Neural progenitor cell (in vitro differentiated cells): ENCODE measurements around the gene LMX1B.

Experiments used
- EZH2 ChIP-seq: fragments of 200-600 bp; sonication (generic); IDR thresholded peaks from 2 replicates; pipeline ENCODE4 v1.6.1; 2017; ENCODE audit warnings: antibody characterized with exemption, mild to moderate bottlenecking, moderate library complexity
- EZH2phosphoT487 ChIP-seq: fragments of 200-600 bp; sonication (generic); IDR thresholded peaks from 2 replicates; pipeline ENCODE4 v1.6.1; 2017; ENCODE audit warnings: antibody characterized with exemption
- TF ChIP-seq, protein P1 (sequence below): fragments of 200-600 bp; sonication (generic); IDR thresholded peaks from 2 replicates; pipeline ENCODE4 v1.5.1; 2017; ENCODE audit warnings: antibody characterized with exemption, mild to moderate bottlenecking

DNA sequence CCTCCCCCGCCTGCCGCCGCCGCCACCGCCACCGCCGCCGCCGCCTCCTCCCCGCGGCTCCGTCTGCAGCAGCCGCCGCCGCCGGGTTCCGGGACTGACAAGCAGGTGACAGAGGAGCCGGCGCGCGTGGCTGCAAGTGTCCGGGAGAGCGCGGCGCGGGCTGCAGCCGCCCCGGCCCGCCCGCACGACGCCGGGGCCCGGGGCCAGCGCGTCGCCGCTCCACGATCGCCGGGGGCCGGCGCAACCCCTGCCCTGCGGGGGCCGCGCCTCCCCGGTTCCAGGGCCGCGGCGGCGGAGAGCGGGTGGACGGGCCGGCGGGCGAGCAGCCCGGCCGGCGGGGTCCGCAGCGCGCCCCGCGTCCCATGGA is 343 bp downstream of the LMX1B start:
- TF ChIP-seq, protein P1, sequence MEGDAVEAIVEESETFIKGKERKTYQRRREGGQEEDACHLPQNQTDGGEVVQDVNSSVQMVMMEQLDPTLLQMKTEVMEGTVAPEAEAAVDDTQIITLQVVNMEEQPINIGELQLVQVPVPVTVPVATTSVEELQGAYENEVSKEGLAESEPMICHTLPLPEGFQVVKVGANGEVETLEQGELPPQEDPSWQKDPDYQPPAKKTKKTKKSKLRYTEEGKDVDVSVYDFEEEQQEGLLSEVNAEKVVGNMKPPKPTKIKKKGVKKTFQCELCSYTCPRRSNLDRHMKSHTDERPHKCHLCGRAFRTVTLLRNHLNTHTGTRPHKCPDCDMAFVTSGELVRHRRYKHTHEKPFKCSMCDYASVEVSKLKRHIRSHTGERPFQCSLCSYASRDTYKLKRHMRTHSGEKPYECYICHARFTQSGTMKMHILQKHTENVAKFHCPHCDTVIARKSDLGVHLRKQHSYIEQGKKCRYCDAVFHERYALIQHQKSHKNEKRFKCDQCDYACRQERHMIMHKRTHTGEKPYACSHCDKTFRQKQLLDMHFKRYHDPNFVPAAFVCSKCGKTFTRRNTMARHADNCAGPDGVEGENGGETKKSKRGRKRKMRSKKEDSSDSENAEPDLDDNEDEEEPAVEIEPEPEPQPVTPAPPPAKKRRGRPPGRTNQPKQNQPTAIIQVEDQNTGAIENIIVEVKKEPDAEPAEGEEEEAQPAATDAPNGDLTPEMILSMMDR: no peak
- TF ChIP-seq EZH2 (no peak), EZH2phosphoT487 (no peak)
